ENCODE measurements around the gene RASL11A. TPM values are rescaled to one million over a fixed set of nuclear protein-coding genes. Genes with fewer than 3 reads are reported as not detected.
A peak's percentile ranks its signal among the peaks of the same experiment; 100 is the strongest.

Gene RASL11A
- polyA plus RNA-seq, 1 of the 3 experiments (the other 2 are of a cell fraction): 2.7 TPM

DNA sequence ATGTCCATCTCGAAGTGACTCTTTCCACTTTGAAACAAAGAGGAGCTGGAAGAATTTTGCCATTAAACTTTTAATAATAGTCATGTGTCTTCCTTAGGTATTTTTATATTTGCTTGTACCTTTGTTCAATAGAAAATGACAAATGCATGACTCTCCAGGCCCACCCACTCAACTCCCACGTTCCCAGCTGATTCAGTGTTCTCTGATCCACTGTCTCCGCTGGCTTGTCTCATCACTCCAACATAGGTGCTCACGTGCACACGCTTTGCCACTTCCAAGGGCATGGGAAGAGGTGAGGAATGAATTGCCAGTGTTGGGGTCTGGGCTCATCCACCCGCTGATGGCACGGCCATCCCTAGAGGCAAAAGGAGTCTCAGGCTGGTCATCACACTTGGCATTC, 24.5 kb downstream of the RASL11A start:
- H3K4me3 ChIP-seq (ENCODE audit: low read depth in 2 of 2, low read length in 1 of 2): no peak overlapping the region
- H3K9ac ChIP-seq: no peak overlapping the region
- no peaks in the 10 kb centered on the region for H3K36me3 ChIP-seq (replicated peaks in 1 of 2; ENCODE audit: control insufficient read depth in 1 of 2, insufficient read depth in 2 of 2, low read length in 1 of 2)
- TF ChIP-seq NRF1 (IDR thresholded peaks at IDR 0.05; ENCODE audit: low read depth, low read length) (no peak), GABPA (IDR thresholded peaks at IDR 0.05; ENCODE audit: low read depth) (no peak), RAD21 (IDR thresholded peaks at IDR 0.05; ENCODE audit: low read length) (no peak), ZBTB33 (IDR thresholded peaks at IDR 0.05; ENCODE audit: borderline replicate concordance, low read depth) (no peak), JUND (IDR thresholded peaks at IDR 0.05) (no peak), TEAD4 (IDR thresholded peaks at IDR 0.05; ENCODE audit: borderline replicate concordance, insufficient read depth) (no peak), GATA2 (CRISPR knock-in tag; IDR thresholded peaks at IDR 0.05) (no peak), ELF1 (IDR thresholded peaks at IDR 0.05) (no peak)
- TF ChIP-seq, protein P1, sequence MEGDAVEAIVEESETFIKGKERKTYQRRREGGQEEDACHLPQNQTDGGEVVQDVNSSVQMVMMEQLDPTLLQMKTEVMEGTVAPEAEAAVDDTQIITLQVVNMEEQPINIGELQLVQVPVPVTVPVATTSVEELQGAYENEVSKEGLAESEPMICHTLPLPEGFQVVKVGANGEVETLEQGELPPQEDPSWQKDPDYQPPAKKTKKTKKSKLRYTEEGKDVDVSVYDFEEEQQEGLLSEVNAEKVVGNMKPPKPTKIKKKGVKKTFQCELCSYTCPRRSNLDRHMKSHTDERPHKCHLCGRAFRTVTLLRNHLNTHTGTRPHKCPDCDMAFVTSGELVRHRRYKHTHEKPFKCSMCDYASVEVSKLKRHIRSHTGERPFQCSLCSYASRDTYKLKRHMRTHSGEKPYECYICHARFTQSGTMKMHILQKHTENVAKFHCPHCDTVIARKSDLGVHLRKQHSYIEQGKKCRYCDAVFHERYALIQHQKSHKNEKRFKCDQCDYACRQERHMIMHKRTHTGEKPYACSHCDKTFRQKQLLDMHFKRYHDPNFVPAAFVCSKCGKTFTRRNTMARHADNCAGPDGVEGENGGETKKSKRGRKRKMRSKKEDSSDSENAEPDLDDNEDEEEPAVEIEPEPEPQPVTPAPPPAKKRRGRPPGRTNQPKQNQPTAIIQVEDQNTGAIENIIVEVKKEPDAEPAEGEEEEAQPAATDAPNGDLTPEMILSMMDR (IDR thresholded peaks at IDR 0.05): no peak
- CTCF ChIA-PET: interaction anchor here (0.6 to 1.4 kb wide), 3 partner anchors 8 to 34 kb away, joined by 3 read pairs; no protein-coding TSS in a partner anchor
- peaks cover 57% of the 10 kb centered on the region for H3K27me3 ChIP-seq (ENCODE audit: insufficient read depth)
- H3K9me2 ChIP-seq: no peaks in the 10 kb centered on the region
- no peaks in the 10 kb centered on the region for H3K4me1 ChIP-seq (ENCODE audit: control insufficient read depth in 1 of 2, insufficient read depth in 2 of 2, low read depth in 1 of 2, low read length in 1 of 2)
- no peak overlapping the region for H3K4me2 ChIP-seq
- WGBS (ENCODE audit: low lambda C conversion rate): 25% methylated on average over 7 of the region's 7 CpGs
- H2AFZ ChIP-seq (ENCODE audit: low read depth): no peak overlapping the region
- no peak overlapping the region for H3K27ac ChIP-seq (ENCODE audit: low read depth in 2 of 2, low read length in 1 of 2)
- H3F3A ChIP-seq (replicated peaks; ENCODE audit: insufficient read depth): no peaks in the 10 kb centered on the region
- H3K9me3 ChIP-seq: no peaks in the 10 kb centered on the region
- DNase-seq: no peak
- no peaks in the 10 kb centered on the region for H4K20me1 ChIP-seq (ENCODE audit: insufficient read depth)
- H3K79me2 ChIP-seq (ENCODE audit: insufficient read depth): no peaks in the 10 kb centered on the region
- POLR2A ChIA-PET: no interaction called here

GRCh38 chr13:27295660-27296059, 25.0 kb downstream of the RASL11A start:
- H3K27ac ChIP-seq (ENCODE audit: low read depth in 2 of 2, low read length in 1 of 2): no peak overlapping the region
- POLR2A ChIA-PET: no interaction called here
- H3K9me3 ChIP-seq: no peaks in the 10 kb centered on the region
- TF ChIP-seq, protein P2, sequence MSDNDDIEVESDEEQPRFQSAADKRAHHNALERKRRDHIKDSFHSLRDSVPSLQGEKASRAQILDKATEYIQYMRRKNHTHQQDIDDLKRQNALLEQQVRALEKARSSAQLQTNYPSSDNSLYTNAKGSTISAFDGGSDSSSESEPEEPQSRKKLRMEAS (IDR thresholded peaks at IDR 0.05; ENCODE audit: low read depth): no peak
- TF ChIP-seq GABPA (IDR thresholded peaks at IDR 0.05; ENCODE audit: low read depth) (no peak), SMC3 (IDR thresholded peaks at IDR 0.05; ENCODE audit: low read depth, low read length) (no peak), RFX5 (IDR thresholded peaks at IDR 0.05; ENCODE audit: low read length) (no peak), PBX3 (IDR thresholded peaks at IDR 0.05) (no peak)
- H3K27me3 ChIP-seq (ENCODE audit: insufficient read depth): peaks cover 57% of the 10 kb centered on the region
- H3F3A ChIP-seq (replicated peaks; ENCODE audit: insufficient read depth): no peaks in the 10 kb centered on the region
- H3K4me2 ChIP-seq: no peak overlapping the region
- H2AFZ ChIP-seq (ENCODE audit: low read depth): no peak overlapping the region
- no peaks in the 10 kb centered on the region for H3K9me2 ChIP-seq
- CTCF ChIA-PET: interaction anchor here (0.6 to 1.3 kb wide), 2 partner anchors 9 to 33 kb away, joined by 3 read pairs; no protein-coding TSS in a partner anchor
- H4K20me1 ChIP-seq (ENCODE audit: insufficient read depth): no peaks in the 10 kb centered on the region
- 0 out of 4 replicates have a peak overlapping the region, but pooled peaks of 1 of the 2 experiments have one; percentile 19 for H3K4me3 ChIP-seq (ENCODE audit: low read depth in 2 of 2, low read length in 1 of 2)
- DNase-seq: no peak
- WGBS (ENCODE audit: low lambda C conversion rate): 31% methylated on average over 4 of the region's 4 CpGs
- H3K4me1 ChIP-seq (ENCODE audit: control insufficient read depth in 1 of 2, insufficient read depth in 2 of 2, low read depth in 1 of 2, low read length in 1 of 2): no peaks in the 10 kb centered on the region
- H3K9ac ChIP-seq: no peak overlapping the region
- H3K79me2 ChIP-seq (ENCODE audit: insufficient read depth): no peaks in the 10 kb centered on the region
- H3K36me3 ChIP-seq (replicated peaks in 1 of 2; ENCODE audit: control insufficient read depth in 1 of 2, insufficient read depth in 2 of 2, low read length in 1 of 2): no peaks in the 10 kb centered on the region
